ENCODE measurements around the gene GPRC5A. TPM values are rescaled to one million over a fixed set of nuclear protein-coding genes. Genes with fewer than 3 reads are reported as not detected.
A peak's percentile ranks its signal among the peaks of the same experiment; 100 is the strongest.

The GPRC5A gene
- total RNA-seq, 1 experiment from 2014 or later: 73.9 TPM

GRCh38 chr12:12868477-12869235 lies 22.7 kb upstream of the GPRC5A start:
- H3K27me3 ChIP-seq (replicated peaks; ENCODE audit: control insufficient read depth, insufficient read depth, low read length): no peaks in the 10 kb centered on the region
- ChIA-PET POLR2A (no interaction called here), CTCF (interaction anchor here (1.4 kb wide), 1 partner anchor 32 kb away, joined by 3 read pairs; no protein-coding TSS in a partner anchor)
- TF ChIP-seq CTCF (IDR thresholded peaks at IDR 0.05; ENCODE audit: insufficient read depth in 1 of 2, low read depth in 1 of 2, low read length in 1 of 2, severe bottlenecking in 1 of 2, unreplicated experiment in 1 of 2): no peak
- intact Hi-C loops (cut with micrococcal nuclease; ENCODE audit: unreplicated experiment): no loop called here
- peaks cover 25% of the 10 kb centered on the region for H3K36me3 Mint-ChIP-seq (ENCODE audit: insufficient read depth, unreplicated experiment)
- peak overlapping the region; percentile 12 for H3K27ac Mint-ChIP-seq (ENCODE audit: unreplicated experiment)
- H3K4me1 Mint-ChIP-seq (ENCODE audit: low read depth, unreplicated experiment): peaks cover 49% of the 10 kb centered on the region
- H3K9me3 Mint-ChIP-seq (ENCODE audit: unreplicated experiment): peaks cover 9% of the 10 kb centered on the region
- no peak overlapping the region for H3K4me3 ChIP-seq (ENCODE audit: low read depth, low read length)
- no peaks in the 10 kb centered on the region for H3K27me3 Mint-ChIP-seq (ENCODE audit: insufficient read depth, unreplicated experiment)
- H3K4me3 Mint-ChIP-seq (ENCODE audit: unreplicated experiment): no peak overlapping the region
- no peaks in the 10 kb centered on the region for H3K36me3 ChIP-seq (ENCODE audit: control insufficient read depth, insufficient read depth, low read length)
- DNase-seq: no peak
- no TSS peak for BruUV-seq (replicated peaks)
- peaks cover 46% of the 10 kb centered on the region for H3K4me1 ChIP-seq
- H3K9me3 ChIP-seq: no peaks in the 10 kb centered on the region

- no peak for TF ChIP-seq CTCF (IDR thresholded peaks at IDR 0.05; ENCODE audit: insufficient read depth in 1 of 2, low read depth in 1 of 2, low read length in 1 of 2, severe bottlenecking in 1 of 2, unreplicated experiment in 1 of 2)
- H3K4me3 ChIP-seq (ENCODE audit: low read depth, low read length): no peak overlapping the region
- CTCF ChIA-PET: no interaction called here
- Mint-ChIP-seq H3K36me3 (ENCODE audit: insufficient read depth, unreplicated experiment) (peaks cover 19% of the 10 kb centered on the region), H3K4me3 (ENCODE audit: unreplicated experiment) (peak overlapping the region; percentile 60), H3K9me3 (ENCODE audit: unreplicated experiment) (no peaks in the 10 kb centered on the region), H3K27me3 (ENCODE audit: insufficient read depth, unreplicated experiment) (no peaks in the 10 kb centered on the region), H3K4me1 (ENCODE audit: low read depth, unreplicated experiment) (peaks cover 63% of the 10 kb centered on the region), H3K27ac (ENCODE audit: unreplicated experiment) (peak overlapping the region; percentile 97)
- H3K9me3 ChIP-seq: no peaks in the 10 kb centered on the region
- H3K4me1 ChIP-seq: peaks cover 64% of the 10 kb centered on the region
- BruUV-seq (replicated peaks): no TSS peak
- POLR2A ChIA-PET: no interaction called here
- DNase-seq: peak; percentile 66 to 86
- H3K27me3 ChIP-seq (replicated peaks; ENCODE audit: control insufficient read depth, insufficient read depth, low read length): no peaks in the 10 kb centered on the region
- H3K36me3 ChIP-seq (ENCODE audit: control insufficient read depth, insufficient read depth, low read length): no peaks in the 10 kb centered on the region
- intact Hi-C loops (cut with micrococcal nuclease; ENCODE audit: unreplicated experiment): no loop called here
Observed at GRCh38 chr12:12870465-12870864, 20.9 kb upstream of the GPRC5A start.

GRCh38 chr12:12871587-12872138 lies 19.7 kb upstream of the GPRC5A start:
- H3K9me3 Mint-ChIP-seq (ENCODE audit: unreplicated experiment): no peaks in the 10 kb centered on the region
- CTCF ChIA-PET: interaction anchor here (1.0 to 1.9 kb wide), 4 partner anchors 20 to 340 kb away, joined by 3 to 21 read pairs (median 10); partner anchors contain the start of gene GPRC5A
- H3K9me3 ChIP-seq: no peaks in the 10 kb centered on the region
- no peaks in the 10 kb centered on the region for H3K27me3 Mint-ChIP-seq (ENCODE audit: insufficient read depth, unreplicated experiment)
- no peak for TF ChIP-seq CTCF (IDR thresholded peaks at IDR 0.05; ENCODE audit: insufficient read depth in 1 of 2, low read depth in 1 of 2, low read length in 1 of 2, severe bottlenecking in 1 of 2, unreplicated experiment in 1 of 2)
- H3K4me1 Mint-ChIP-seq (ENCODE audit: low read depth, unreplicated experiment): peaks cover 70% of the 10 kb centered on the region
- intact Hi-C loops (cut with micrococcal nuclease; ENCODE audit: unreplicated experiment): loop anchor here (1.0 kb wide), 6 partner anchors 12 to 58 kb away; partner anchors contain the start of gene DDX47
- DNase-seq: no peak
- POLR2A ChIA-PET: interaction anchor here (0.5 to 2.2 kb wide), 9 partner anchors 11 to 497 kb away, joined by 3 to 31 read pairs (median 5); partner anchors contain the start of gene GPRC5A
- no peaks in the 10 kb centered on the region for H3K27me3 ChIP-seq (replicated peaks; ENCODE audit: control insufficient read depth, insufficient read depth, low read length)
- no peaks in the 10 kb centered on the region for H3K36me3 ChIP-seq (ENCODE audit: control insufficient read depth, insufficient read depth, low read length)
- H3K4me3 ChIP-seq (ENCODE audit: low read depth, low read length): no peak overlapping the region
- peaks cover 19% of the 10 kb centered on the region for H3K36me3 Mint-ChIP-seq (ENCODE audit: insufficient read depth, unreplicated experiment)
- peak overlapping the region; percentile 60 for H3K4me3 Mint-ChIP-seq (ENCODE audit: unreplicated experiment)
- TSS peak; percentile 94 for BruUV-seq (replicated peaks)
- H3K27ac Mint-ChIP-seq (ENCODE audit: unreplicated experiment): peak overlapping the region; percentile 97
- H3K4me1 ChIP-seq: peaks cover 64% of the 10 kb centered on the region

Data from Caco-2 (cell line).